Activated T-cell treated with anti-CD3 and anti-CD28 coated beads, Interleukin-2, amount 50 U/mL, for 1 hour (primary cell): ENCODE measurements around the gene GAA.
"Not testable (repeated sequence)": the region's sequence is repeated elsewhere in the genome, so short reads cannot be mapped to it uniquely, and the experiment has no call there.

ENCODE experiments used
- DNase-seq: peaks from one replicate; pipeline ENCODE4 v3.0.0-alpha.2; 2020

The GAA gene

DNA sequence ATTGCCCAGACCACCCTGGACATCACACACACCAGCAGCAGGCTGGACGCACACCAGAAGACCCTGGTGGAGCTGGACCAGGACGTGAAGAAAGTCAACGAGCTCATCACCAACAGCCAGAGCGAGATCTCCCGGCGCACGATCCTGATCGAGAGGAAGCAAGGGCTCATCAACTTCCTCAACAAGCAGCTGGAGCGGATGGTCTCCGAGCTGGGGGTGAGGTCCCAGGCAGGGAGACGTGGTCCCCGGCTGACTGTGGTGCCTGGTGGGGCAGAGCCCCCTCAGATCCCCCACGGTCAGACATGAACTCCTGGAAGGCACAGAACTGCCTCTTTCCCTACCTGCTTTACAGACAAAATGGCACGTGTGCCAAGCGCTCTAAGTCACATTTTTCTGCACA, 16.6 kb upstream of the GAA start:
- DNase-seq: no peak

DNA sequence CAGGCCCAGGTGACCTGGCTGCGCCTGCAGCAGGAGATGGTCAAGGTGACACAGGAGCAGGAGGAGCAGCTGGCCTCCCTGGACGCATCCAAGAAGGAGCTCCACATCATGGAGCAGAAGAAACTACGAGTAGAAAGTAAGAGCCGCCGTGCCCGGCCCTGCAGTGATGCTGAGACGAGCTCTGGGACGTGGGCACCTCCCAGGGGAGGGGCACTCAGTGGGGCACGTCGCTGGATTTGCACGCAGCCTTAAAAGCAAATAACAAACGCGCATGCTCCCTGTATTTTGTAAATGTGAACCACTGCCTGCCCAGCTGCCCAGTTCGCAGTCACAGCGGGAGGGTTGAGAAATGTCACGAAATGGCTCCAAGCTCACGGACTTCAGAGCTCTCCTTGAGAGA, 15.3 kb upstream of the GAA start:
- DNase-seq: no peak

DNA sequence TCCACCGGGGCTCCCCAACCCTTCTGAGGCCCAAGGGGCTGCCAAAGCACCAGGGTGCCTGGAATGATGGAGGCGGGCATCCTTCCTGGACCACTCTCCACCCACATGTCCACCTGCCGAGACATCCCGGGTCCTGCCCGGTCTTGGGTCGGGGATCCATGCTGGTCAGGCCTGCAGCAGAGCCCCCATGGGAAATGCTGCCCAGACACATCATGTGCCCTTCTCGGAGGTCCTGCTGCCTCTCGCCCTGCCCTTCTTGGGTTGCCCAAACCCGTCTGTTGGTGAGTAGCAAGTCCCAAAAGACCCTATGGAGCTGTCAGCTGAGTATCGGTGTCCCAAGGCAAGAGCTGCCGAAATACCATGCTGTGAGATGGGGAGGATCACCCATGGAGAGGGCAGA, 14.8 kb upstream of the GAA start:
- DNase-seq: no peak

GRCh38 chr17:80087346-80088265, 13.8 kb upstream of the GAA start:
- no peak for DNase-seq

DNA sequence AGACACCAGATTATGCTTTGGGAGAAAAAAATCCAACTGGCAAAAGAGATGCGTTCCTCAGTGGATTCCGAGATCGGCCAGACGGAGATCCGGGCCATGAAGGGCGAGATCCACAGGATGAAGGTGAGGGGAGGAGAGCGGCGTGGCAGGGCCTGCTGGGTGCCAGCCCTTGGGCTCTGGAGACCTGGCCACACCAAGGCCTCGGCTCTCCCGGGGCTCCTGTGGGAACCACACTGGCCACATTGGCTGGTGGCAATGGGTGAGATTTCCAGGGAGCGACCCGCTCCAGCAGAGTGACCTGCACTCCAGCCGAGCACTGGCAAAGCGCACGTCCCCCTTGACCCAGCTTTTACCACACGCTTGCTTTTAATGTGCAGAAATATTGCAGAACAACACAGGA, 11.6 kb upstream of the GAA start:
- DNase-seq: no peak

DNA sequence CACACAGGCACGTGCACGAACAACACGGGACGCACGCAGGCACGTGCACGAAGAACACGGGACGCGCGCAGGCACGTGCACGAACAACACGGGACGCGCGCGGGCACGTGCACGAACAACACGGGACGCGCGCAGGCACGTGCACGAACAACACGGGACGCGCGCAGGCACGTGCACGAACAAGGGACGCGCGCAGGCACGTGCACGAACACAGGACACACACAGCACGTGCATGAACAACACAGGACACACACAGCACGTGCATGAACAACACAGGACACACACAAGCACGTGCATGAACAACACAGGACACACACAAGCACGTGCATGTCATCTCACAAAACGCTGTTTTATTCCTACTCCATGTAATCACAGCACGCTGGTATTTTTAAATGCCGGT, 11.2 kb upstream of the GAA start:
- not testable (repeated sequence) for DNase-seq

DNA sequence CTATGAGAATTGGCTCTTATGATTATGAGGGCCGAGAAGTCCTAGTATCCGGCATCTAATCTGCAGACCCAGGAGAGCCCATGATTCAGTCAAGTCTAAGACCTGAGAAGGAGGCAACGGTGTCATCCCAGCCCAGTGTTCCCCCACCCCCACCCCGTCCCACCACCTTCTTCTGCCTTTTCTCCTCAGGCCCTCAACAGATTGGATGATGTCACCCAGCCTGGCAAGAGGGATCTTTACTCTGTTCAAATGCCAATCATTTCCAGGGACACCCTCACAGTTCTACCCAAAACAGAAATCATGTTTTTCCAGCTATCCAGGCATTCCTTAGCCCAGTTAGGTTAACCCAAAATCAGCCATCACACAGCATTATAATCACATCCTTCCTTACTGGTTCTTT, 10.0 kb upstream of the GAA start:
- DNase-seq: no peak

DNA sequence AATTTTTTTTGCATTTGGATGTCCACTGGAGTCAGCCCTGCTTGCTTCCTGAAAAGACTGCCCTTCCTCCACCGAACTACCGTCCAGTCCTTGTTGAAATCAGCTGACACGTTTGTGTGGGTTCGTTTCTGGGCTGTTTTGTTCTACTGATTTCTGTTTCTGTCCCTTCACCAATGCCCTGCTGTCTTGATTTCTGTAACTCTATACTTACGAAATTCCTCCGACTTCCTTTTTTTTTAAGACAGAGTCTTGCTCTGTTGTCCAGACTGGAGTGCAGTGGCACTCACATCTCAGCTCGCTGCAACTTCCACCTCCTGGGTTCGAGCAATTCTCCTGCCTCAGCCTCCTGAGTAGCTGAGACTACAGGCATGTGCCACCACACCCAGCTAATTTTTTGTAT, 8.4 kb upstream of the GAA start:
- DNase-seq: no peak

DNA sequence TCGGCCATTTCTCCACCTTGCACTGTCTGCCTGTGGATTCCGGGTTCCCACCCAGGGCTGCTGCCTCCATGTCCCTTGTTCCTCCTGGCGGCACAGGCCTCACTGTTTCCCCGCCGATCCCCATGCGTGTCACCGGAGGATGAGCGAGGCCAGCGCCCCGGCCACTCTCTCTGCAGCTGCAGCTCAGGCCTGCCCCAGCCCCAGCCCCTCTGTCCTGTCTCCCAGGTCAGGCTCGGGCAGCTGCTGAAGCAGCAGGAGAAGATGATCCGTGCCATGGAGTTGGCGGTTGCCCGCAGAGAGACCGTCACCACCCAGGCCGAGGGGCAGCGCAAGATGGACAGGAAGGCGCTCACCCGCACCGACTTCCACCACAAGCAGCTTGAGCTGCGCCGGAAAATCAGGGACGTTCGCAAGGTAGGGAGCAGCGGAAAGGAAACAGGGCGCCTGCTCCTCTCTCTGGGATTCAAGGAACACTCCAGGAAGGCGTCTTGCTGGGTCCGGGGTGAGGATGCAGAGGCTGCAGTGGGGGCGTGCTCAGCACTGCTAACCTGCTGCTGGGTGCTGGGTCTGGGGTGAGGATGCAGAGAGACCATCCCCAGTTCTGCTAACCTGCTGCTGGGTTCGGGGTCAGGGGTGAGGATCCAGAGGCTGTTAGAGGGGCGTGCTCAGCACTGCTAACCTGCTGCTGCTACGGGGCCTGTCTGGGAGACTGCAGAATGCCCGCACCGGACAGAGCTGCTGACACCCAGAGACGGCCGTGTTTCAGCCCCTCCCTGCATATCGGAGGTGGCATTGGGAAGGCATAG, 6.1 kb upstream of the GAA start:
- no peak for DNase-seq

DNA sequence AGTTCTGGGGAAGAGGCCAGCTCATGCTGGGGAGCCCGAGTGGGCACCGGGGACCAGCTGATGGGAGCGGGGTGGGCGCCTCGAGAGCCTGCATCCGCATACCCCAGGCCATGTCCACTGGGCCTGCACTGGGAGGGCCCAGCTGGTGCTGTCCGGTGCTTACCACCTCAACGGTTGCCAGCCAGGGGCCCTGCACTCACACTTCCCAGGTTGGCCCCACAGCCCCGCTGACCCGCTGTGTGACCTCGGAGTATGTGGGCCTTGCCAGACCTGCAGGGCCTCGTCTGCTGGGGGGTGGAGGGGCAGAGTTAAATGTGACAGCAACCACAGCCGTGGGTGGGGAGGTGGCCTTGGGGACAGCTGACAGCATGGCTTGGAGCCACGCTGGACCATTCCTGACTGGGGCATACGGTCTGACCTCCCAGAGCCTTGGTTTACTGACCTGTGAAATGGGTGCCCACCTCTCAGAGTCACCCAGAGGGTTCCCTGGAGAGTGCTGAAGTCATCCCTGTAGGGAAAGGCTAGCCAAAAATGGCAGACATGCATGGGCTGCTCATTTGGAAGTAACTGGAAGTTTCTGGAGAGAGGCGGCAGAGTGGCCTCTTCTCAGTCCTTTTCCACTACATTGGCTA, 5.4 kb upstream of the GAA start:
- DNase-seq: no peak

GRCh38 chr17:80096561-80097021, 4.8 kb upstream of the GAA start:
- no peak for DNase-seq

DNA sequence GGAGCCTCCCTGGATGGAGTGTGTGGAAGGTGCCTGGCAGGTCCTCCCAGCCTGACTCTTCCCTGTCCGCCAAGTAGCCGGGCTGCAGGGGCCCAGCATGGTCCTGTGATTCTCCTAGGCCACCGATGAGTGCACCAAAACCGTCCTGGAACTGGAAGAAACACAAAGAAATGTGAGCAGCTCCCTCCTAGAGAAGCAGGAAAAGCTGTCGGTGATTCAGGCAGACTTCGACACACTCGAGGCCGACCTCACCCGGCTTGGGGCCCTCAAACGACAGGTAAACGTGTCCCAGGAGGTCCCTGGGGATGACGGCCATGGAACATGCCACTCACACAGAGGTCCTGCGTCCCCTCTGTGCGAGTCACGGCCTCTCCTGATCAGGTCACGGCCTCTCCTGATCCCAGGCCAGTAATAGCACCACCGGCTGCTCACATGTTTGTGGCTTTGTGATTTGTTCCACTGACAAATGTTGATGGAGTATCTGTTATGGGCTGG, 4.2 kb upstream of the GAA start:
- no peak for DNase-seq

DNA sequence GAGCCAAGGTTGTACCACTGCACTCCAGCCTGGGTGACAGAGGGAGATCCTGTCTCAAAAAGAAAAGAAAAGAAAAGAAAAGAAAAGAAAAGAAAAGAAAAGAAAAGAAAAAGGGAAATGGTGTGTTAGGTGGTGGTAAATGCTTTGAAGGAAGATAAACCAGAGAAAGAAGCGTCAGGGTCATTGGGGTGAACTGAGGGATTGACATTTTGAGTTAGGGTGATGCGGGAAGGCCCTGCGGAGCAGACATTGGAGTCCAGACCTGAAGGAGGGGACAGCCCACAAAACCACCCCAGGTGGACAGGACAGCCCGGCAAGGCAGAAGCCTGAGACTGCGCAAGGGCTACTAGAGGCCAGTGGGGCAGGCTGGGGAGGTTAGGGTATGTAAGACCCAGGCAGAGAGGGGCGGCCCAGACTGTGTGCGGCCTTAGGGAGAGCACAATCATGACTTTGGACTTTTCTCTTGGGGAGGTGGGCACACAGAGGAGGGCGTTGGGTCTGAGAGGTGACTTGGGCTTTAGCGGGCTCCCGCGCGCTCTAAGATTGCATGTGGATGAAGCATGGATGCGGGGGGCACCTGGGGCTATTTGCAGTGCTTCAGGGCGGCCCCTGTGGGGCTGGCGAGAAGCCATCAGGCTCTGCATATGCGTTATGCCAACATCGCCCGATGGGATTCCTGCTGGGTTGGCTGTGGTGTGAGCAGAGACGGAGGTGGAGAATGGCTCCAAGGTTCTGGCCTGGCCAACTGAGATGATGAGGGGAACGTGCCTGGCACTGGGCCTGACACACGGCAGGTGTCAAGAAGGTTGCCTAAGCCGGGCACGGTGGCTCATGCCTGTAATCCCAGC, 3.3 kb upstream of the GAA start:
- DNase-seq: no peak

DNA sequence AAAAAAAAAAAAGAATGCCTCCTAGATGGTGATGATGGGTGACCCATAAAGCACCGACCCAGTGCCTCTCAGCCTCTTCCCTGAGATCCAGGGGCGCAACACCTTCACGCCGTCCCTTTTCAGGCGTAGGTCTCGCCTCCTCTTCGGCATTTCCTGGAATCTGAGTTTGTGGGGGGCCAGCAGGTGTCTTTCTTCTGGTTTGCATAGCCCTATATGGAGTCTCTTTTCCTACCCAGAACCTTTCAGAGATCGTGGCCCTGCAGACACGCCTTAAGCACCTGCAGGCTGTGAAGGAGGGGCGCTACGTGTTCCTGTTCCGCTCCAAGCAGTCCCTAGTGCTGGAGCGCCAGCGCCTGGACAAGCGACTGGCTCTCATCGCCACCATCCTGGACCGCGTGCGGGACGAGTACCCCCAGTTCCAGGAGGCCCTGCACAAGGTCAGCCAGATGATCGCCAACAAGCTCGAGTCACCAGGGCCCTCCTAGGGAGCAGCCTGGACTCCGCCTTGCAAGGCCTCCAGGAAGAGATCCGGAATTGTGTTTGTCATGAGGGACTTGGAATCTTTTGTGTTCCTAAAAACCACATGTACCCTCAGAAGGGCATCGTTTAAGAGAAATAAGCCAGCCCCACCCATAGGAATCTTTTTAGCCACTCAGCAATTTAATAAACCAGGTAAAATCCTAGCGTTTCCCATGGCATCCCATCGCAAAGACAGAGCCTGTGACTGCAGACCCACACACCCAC, 1.9 kb upstream of the GAA start:
- DNase-seq: no peak

DNA sequence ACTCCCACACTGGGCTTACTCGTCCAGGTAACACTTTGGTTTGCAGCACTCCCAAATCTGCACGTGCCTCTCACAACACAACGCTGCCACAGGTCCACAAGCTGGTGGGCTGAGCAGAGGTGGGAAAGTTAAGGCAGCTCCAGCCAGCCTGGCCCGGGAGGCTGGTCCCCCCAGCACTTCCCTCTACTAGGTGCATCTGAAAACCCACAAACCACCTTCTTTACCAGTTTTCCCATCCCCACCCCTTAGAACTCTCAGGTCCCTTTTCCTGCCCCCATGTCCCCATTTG, 1.4 kb upstream of the GAA start:
- no peak for DNase-seq

- DNase-seq: no peak
Measured at GRCh38 chr17:80101946-80102663, 724 bp downstream of the GAA start.

- DNase-seq: no peak
Measured at GRCh38 chr17:80102664-80103448, 1.5 kb downstream of the GAA start.

DNA sequence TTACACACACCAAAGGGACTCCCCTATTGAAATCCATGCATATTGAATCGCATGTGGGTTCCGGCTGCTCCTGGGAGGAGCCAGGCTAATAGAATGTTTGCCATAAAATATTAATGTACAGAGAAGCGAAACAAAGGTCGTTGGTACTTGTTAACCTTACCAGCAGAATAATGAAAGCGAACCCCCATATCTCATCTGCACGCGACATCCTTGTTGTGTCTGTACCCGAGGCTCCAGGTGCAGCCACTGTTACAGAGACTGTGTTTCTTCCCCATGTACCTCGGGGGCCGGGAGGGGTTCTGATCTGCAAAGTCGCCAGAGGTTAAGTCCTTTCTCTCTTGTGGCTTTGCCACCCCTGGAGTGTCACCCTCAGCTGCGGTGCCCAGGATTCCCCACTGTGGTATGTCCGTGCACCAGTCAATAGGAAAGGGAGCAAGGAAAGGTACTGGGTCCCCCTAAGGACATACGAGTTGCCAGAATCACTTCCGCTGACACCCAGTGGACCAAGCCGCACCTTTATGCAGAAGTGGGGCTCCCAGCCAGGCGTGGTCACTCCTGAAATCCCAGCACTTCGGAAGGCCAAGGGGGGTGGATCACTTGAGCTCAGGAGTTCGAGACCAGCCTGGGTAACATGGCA, 2.2 kb downstream of the GAA start:
- no peak for DNase-seq

DNA sequence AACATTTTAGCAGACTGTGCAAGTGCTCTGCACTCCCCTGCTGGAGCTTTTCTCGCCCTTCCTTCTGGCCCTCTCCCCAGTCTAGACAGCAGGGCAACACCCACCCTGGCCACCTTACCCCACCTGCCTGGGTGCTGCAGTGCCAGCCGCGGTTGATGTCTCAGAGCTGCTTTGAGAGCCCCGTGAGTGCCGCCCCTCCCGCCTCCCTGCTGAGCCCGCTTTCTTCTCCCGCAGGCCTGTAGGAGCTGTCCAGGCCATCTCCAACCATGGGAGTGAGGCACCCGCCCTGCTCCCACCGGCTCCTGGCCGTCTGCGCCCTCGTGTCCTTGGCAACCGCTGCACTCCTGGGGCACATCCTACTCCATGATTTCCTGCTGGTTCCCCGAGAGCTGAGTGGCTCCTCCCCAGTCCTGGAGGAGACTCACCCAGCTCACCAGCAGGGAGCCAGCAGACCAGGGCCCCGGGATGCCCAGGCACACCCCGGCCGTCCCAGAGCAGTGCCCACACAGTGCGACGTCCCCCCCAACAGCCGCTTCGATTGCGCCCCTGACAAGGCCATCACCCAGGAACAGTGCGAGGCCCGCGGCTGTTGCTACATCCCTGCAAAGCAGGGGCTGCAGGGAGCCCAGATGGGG, 3.1 kb downstream of the GAA start:
- DNase-seq: no peak
